GM21576 (cell line): ENCODE measurements around the gene ITPRID1.
"Not testable (repeated sequence)": the region's sequence is repeated elsewhere in the genome, so short reads cannot be mapped to it uniquely, and the experiment has no call there.

Experiments
- ATAC-seq: cut with Tn5 transposase; IDR thresholded peaks from one replicate; pipeline ENCODE4 v1.9.1; 2021; ENCODE audit warnings: mild to moderate bottlenecking, moderate library complexity; ENCODE audit not compliant: unreplicated experiment

Gene ITPRID1

DNA sequence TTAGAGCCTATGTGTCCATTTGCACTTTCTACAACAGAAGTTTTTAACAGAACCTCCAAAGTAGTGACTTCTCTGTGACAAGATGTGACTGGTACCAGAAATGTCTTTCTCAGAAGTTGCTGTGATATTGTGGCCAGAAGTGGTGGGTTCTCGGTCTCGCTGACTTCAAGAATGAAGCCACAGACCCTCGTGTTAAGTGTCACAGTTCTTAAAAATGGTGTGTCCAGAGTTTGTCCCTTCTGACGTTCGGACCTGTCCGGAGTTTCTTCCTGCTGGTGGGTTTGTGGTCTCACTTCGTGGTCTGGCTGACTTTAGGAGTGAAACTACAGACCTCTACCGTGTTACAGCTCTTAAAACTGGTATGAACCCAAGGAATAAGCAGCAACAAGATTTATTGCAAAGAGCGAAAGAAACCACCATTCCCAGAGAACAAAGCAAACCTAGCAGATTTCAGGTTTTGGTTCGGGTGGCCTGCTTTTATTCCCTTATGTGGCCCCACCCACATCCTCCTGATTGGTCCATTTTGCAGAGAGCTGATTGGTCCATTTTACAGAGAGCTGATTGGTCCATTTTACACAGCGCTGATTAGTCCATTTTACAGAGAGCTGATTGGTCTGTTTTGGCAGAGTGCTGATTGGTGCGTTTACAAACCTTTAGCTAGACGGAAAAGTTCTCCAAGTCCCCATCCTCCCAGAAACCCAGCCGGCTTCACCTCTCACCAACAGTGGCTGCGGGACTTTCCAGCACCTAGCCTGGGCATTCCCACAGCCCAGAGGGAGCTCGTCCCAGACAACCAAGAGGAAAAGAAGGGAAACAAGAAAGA lies 3.0 kb downstream of the ITPRID1 start:
- ATAC-seq = no peak

DNA sequence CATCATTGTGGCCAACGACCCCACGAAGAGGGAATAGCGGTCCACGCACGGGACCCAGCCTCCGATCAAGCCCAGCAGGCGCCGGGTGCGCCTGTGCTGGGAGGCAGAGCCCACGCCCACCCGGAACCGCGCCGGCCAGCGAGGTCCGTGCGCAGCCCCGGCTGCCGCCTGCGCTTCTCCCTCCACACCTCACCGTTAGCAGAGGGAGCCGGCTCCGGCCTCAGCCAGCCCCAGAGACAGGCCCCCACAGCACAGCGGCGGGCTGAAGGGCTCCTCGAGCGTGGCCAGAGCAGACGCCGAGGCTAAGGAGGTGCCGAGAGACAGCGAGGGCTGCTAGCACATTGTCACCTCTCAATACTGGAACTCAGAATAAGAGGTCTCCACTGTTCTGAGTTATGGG lies 3.6 kb downstream of the ITPRID1 start:
- ATAC-seq = no peak

DNA sequence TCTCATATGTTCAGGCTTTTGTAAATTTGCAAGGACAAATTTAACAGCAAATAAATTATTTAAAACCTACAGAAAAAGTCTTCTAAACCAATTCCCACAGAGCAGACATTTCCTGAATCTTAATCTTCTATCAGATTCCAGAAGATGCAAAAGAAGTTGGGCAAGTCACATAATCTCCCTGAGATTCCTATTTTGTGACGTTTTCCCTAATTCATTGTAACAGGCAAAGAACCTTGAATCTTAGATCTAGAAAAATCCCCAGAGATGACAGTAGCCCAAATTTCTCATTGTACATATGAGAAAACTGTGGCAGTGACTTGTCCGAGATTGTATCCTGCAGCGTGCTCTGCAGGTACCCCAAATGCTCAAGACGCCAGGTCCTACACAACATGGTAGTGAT lies 4.9 kb downstream of the ITPRID1 start:
- no peak for ATAC-seq

- ATAC-seq = no peak
These were observed 7.6 kb downstream of the ITPRID1 start for GRCh38 chr7:31521336-31522010.

DNA sequence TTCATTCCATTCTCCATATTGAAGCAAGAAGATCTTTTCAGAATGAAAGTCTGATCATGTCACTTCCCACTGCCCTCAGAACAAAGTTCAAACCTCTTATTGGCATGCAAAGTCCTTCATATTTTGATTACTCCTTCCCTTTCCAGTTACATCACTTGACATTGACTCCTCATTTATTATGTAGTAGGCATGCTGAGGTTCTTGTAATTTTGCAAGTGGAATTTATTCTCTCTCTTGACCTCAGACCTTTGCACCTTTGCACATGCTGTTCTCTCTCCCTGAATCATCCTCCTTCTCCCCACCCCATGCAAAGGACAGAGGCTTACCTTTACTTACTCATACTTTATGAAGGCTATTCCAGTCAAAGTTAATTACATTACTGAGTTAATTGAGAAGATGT lies 13.0 kb downstream of the ITPRID1 start:
- ATAC-seq = no peak

DNA sequence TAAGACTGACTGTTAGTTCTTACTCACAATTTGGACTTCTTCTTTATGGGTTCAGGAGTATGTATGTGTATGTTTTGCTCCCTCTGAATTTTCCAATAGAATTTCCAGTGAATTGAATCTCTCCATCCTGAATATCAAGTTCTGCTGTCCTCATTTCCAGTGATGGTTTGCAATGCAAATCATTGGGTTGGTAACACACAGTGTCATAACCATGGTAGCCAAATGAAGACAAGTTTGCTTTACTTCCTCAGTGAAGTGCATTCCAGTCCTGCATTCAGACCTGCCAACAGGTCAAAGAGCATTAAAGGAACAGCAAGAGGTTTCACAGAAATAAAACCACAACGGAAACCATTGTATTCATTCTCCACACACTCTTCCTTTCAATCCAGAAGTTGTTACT lies 15.2 kb downstream of the ITPRID1 start:
- ATAC-seq = no peak

- not testable (repeated sequence) for ATAC-seq
These were observed 26.8 kb downstream of the ITPRID1 start for GRCh38 chr7:31540651-31541185.

DNA sequence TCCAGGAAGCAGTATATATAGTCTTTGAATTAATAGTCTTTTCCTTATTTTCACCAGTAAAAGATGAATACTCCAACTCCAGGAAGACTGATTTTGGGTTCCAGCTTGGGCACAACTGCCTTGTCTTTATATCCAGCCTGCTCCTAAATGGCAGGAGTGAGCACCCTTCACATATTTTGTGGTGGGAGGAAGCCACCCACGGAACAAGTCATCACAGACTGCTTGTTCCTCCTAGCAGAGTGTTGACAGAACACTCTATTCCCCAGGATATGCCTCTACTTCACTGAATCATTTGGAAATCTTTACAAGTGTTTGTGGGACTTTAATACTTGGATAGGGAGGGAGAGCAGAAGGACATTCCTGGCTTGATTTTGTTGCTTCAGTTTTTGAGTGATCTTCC lies 31.7 kb downstream of the ITPRID1 start:
- no peak for ATAC-seq

- no peak for ATAC-seq
These were observed 35.7 kb downstream of the ITPRID1 start for GRCh38 chr7:31549611-31550010.

DNA sequence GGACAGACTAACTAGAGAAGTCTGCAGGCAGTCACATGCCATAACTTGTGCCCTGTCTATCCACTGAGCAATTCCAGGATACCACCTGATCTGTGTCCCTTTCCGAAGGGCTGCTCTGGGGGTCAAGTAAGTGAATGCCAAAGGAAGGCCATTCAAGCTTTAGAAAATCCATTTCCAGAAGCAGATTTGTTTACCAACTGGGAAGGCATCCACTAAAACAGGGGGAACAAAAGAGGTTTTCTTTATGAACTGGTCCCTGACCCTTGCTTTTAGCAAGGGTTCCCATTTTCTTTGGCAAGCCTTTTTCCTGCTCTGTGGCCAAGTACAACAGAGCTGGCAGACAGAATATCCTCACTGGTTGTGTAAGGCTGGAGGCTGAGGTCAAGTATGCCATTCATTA lies 36.5 kb downstream of the ITPRID1 start:
- ATAC-seq = no peak

- ATAC-seq = no peak
These were observed 39.8 kb downstream of the ITPRID1 start for GRCh38 chr7:31553661-31554081.

DNA sequence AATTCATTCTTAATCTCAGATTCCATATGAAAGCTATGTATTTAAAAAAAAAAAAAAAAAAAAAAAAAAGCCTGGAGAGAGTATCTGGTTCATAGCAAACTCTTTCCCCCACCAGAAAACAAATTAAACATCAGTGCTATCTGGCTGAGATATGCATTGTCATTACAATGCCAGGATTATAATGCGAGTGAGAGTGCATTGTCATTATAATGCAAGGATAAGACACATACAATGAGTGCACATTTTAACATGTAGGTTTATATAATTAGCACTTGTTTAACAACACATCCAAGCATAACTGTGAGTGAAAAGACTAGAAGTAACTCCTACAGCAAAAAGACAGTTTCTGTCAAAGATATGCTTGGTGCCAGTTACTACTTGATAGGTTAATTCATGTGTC lies 48.1 kb downstream of the ITPRID1 start:
- no peak for ATAC-seq

DNA sequence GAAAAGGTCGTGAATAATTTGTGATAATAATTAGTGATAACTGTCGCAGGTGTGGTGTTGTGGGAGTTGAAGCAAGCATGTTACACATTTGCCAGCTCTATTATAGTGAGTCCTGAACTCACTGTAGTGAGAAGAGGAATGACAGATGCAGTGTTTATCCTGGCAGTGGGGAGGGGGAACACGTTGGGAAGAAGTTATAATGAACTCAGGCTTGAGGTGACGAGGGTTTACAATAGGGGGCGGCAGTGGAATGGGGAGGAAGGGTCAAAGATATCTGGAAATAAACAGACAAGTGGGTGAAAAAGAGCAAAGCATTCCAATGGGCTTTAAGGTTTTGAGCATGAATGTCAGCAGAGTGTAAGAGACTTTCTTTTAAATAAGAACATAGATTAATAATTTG lies 49.6 kb downstream of the ITPRID1 start:
- ATAC-seq = no peak

DNA sequence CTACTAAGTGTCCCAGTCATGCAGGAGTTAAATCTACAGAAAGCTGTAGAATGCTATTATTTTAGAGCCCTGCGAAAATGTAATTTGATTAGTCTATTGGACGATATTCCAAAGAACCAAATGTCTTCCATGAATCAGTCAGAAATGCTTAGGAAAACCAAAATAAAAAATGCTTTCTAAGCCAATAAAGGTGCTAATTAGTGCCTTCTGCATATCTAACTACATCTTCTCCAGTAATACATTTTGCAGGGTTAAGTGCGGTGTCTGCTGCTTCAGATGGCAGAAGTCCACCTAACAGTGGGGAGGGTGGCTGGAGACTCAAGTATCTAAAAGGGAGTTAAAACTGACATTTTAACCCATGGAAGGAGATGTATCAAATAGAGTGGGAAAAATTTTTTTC lies 50.1 kb downstream of the ITPRID1 start:
- ATAC-seq = no peak

GRCh38 chr7:31564661-31565060 lies 50.8 kb downstream of the ITPRID1 start:
- no peak for ATAC-seq

DNA sequence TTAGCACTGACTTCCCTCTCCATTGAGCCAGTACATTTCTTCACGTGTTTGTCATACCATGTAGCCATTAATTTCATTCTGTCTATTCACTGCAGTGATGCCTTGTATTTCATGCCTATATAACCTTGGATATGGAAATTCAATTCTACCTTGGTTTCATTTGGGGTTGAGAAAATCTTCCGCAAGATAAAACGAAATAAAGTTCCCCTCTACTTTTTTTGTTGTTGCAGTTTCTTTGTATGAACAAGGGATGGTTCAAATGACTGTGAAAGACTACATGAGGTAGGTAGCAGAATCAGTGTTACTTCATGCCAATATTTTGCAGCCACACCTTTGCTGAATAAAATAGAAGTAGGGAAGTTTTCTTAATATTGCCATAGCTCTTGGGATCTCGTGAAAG lies 55.6 kb downstream of the ITPRID1 start:
- no peak for ATAC-seq

DNA sequence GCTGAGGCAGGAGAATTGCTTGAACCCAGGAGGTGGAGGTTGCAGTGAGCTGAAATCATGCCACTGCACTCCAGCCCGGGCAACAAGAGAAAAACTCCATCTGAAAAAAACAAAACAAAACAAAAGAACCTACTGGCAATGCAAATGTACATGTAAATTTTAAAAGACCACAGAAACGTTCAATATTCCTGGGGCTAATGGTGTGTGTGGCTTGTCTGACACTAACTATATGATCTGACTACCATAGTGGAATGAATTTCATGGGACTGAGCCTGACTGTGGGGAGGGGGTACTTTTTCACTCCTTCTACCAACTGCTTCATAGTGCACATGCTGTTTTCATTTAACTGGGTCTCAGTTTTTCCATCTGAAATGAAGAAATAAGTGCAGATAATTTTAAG lies 69.6 kb downstream of the ITPRID1 start:
- no peak for ATAC-seq

DNA sequence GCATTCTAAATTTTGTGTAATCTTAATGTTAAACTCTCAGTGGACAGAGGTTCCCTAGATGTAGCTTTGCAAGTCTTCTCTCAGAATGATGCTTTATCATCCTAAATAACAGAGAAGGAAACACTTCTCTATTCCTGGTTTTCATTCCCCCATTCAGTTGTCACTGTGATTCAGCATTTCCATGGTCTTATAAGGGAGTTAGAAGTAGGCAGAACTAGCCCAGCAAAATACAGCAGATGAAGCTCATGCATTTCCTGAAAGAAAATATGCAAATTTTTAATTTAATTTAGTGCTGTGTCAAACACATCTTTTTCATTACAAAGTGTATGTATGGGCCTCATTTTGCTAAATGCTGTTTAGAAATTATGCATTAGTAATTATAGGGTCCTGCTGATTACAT lies 70.1 kb downstream of the ITPRID1 start:
- no peak for ATAC-seq

DNA sequence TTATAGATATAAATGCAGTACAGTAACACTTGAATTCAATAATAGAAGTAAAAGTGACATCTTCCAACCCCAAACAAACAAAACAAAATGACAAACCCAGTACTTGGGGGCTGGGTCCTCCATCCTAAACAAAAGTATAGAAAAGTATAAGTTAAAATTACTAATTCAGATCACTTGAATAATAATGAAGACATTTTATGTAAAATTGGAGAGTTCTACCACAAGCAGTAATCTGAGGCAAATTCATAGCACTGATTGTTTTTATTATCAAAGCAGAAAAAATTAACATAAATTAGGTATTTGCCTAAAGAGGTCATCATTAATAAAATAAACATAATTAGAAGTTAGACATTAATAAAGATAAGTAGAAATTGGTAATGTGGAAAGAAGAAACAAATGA lies 81.5 kb downstream of the ITPRID1 start:
- ATAC-seq = no peak

DNA sequence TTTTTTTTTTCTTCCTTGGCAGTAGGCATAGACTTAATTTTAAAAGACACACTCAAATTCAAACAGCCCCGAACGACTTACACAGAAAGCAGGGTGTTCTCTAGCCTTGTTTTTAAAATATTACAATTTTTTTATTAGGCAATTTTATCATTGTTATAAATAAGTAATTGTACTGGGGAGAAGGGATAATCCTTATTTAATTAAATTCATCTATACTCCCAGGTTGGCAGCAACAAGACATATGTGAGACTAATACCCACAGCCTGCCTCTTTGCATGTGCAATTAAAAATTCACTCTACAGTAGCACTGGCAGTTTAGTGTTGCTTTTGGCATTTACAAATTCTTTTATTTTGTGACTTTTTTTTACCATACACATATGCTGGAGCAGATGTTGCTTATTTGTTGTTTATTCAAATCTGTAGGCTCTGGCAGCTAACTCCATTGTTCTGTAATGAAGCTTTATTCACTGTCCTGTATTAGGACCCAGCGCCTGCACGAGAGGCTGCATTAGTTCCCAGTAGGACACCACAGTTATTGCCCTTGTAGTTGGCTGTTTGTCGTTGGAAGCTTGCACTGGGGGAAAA lies 88.2 kb downstream of the ITPRID1 start:
- ATAC-seq = no peak

DNA sequence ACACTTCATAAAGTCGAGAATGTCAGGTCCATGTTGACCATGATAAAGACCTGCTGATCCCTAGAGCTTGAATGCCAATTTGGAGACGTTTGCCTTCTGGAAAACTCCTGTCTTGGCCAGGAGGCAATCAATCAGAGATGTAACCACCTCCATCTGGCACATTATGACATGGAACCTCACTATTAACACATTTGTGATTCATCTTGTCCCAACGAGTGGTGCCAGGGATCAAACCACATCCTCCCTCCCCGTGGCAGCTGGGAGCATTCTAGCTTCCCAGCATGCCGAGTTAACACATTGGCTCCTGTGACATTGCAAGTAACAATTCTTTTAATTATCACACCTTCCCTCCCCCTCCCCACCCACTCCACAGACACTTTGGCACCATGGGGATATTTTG lies 89.2 kb downstream of the ITPRID1 start:
- ATAC-seq = no peak

DNA sequence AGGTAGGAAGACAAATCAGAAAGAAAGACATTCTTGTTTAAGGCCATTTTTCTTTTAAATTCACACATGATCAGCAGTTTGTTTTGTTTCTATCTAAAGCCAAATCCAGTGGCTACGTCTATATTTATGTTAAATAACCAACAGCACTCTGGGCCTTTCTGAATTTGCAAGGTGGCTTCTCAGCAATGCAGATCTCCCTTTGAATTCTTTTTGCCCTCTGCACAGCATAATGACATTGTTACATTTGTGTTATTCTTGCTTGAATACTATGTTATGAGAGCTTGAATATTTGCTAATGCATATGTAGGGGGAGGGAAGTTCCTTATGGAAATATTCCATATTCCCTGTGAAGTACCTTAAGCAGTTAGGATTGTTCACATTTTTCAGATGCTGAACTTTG lies 99.7 kb downstream of the ITPRID1 start:
- no peak for ATAC-seq
